ENCODE data around the gene NLE1.
"Not testable (repeated sequence)": the region's sequence is repeated elsewhere in the genome, so short reads cannot be mapped to it uniquely, and the experiment has no call there.

Gene NLE1

DNA sequence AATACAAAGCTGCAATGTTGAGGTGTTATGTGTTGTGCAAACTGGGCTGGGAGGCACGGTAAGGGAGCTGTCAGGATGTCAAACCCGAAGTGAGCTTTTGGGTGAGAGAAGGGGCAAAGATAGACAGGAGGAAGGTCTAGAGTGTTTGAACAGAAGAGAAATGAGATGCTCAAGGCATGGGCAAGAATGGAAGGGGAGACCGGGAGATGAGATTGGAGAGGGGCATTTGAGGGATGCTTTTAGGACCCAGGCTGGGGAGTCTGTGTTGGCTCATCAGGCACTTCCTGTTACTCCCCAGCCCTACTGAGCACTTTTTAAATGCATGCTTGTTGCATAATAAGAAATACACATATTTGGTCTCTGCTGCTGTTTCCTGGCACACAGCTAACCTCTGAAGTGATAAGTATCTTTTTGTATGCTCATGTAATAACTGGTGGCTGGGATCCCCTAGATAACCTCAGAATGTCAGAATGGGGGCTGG lies 19.2 kb upstream of the NLE1 start:
- DNase-seq: no peak

DNA sequence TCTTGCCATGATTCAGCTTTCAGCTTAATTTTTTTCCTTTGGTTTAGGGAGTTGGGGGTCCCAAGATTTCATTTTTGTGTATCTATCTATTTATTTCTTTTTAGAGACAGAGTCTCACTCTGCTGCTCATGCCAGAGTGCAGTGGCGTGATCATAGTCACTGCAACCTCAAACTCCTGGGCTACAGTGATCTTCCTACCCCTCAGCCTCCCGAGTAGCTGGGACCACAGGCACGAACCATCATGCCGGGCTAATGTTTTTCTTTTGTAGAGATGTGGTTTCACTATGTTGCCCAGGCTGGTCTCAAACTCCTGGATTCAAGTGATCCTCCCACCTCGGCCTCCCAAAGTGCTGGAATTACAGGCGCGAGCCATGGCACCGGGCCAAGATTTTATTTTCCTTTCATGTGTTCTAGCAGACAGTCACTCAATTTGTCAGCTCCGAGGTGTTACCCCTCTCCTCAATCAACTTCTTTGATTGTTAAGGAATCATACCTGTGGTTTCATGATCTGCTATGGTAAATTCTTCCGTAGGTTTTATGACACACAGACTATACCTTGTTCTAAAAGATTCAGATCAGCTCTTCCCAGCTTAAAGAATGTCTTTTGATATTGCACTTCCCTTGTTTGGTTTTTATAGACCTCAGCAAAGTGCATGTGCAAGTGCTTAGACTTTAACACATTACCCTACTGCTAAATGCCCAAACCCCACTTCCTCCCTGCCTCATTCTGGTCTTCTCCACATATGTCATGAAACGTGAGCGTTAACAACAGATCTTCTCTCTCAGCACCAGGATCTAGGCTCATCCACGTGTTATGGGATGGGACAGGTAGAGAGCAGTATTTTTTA lies 18.5 kb upstream of the NLE1 start:
- DNase-seq: peak; percentile 50

DNA sequence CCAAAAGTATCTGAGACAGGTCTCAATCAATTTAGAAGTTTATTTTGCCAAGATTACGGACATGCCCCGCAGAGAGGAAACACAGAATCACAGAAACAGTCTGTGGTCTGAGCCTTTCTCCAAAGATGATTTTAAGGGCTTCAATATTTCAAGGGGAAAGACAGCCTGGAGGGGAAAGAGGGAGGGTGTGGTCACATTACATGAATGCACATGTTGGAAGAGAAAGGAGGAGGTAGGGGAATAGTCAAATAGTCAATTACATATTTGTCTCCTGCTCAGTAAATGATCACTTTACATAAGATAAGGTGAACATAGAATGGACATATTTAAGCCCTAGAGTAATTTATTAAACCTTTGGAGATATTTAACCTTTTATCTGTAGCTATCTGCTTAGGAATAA lies 17.8 kb upstream of the NLE1 start:
- no peak for DNase-seq

DNA sequence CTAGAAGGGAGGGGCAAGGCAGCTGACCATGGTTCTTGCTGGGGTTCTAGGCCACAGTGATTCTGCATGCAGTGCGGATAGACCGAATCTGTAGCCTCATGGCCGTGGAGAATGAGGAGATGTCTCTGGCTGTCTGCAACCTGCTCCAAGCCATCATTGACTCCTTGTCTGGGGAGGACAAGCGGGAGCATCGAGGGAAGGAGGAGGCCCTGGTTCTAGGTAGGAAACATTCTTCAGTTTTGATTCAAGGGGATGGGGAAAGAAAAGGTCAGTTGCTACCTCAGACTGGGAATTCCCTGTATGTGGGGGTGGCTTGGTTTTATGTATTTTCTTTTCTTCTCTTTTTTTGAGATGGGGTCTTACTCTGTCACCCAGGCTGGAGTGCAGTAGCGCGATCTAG lies 13.1 kb upstream of the NLE1 start:
- no peak for DNase-seq

DNA sequence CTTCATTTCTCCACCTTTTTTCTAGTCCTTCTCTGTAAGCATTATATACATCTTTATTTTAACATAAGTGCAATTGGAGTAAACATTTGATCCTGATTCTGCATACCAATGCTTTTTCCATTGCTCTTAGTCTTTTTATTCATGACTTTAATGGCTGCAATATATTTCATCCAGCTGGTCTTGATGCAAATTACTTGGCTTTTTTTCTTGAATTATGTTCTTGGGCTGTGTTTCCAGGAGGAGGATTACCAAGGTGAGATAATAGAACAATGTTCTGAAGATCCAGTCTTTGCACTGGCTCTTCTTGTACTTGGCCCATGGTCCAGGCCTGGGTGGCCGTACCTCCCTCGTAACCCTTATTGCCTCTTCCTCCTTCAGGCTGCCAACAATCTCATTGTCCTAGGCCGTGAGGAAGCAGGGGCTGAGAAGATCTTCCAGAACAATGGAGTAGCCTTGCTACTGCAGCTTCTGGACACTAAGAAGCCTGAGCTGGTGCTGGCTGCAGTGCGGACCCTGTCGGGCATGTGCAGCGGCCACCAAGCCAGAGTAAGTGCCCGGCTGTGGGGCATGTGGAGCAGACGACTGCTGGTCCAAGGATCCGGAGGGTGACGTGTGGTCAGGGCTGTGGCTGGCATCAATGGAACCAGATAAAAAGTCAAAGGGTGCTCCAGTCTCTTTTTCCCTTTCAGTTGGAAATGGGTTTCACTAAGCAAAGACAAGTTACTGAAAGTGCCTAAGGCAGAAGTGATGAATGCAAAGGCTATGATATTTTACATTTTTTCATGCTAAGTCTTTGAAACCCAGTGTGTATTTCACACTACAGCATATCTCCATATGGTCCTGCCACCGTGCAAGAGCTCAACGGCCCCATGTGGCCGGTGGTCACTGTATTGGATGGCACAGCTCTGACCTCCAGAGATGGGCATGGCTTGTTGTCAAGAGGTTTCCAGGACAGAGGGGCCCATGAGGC lies 12.4 kb upstream of the NLE1 start:
- DNase-seq: no peak

DNA sequence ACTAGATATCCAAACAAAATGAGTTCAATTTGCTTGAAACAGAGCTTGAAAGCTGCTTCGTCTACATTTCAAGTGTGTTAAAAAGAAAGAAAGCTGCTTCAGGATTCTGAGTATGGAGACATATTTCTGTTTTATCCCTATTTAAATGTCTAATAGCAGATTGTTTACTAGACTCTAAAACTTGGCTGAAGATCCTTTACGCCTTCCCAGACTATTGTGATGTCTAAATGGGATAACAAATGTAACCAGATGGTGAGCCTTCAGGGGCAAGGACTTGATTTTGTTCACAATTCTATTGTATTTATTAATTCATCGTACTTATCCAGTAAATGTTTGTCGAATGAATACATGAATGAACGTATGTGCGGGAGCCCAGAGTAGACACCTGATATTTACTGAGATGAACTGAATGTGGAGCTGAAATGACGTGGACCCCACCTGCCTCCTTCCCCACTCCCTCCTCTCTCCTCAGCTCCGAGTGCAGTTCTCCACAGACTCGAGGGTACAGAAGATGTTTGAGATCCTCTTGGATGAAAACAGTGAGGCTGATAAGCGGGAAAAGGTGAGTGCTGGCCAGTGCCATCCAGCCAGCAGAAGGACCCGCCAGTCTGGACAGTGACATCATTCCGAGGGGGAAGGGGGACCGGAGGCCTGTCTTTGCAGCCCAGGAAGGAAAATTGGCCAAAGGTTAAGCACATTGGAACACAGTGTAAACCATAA lies 10.5 kb upstream of the NLE1 start:
- DNase-seq: no peak

DNA sequence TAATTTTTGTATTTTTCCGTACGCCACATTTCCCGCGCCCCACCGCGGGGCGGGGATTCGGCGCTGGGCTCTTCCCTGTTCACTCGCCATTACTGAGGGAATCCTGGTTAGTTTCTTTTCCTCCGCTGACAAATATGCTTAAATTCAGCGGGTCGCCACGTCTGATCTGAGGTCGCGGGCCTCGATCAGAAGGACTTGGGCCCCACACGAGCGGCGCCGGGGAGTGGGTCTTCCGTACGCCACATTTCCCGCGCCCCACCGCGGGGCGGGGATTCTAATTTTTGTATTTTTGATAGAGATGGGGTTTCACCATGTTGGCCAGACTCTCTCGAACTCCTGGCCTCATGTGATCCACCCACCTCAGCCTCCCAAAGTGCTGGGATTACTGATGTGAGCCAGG lies 9.0 kb upstream of the NLE1 start:
- DNase-seq: not testable (repeated sequence)

DNA sequence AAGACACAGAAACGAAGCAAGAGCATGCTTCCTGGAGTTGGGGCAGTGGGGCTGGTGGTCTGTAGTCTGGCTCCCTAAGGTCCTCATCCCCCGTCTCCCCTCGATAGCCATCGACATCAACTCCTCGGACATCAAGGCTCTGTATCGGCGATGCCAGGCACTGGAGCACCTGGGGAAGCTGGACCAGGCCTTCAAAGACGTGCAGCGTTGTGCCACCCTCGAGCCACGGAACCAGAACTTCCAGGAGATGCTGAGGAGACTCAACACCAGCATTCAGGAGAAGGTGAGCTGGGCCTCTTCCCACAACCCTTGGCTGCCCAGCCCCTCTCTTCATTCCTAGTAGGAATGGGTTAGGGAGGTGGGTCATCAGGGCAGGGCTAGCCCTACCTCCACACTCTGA lies 7.8 kb upstream of the NLE1 start:
- DNase-seq: no peak

DNA sequence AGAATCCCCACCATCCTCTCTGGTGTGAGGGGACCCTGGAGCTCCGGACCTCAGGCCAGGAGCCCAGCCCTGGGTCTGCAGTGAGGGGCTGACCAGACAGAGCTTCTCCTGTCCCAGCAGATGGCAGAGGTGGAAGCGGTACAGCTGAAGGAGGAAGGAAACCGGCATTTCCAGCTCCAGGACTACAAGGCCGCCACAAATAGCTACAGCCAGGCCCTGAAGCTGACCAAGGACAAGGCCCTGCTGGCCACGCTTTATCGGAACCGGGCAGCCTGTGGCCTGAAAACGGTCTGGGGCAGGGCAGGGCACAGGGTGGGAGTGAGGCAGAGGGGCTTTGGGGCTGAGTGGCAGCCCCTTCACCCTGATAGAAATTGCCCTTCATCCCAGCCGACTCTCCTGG lies 6.0 kb upstream of the NLE1 start:
- DNase-seq: no peak

DNA sequence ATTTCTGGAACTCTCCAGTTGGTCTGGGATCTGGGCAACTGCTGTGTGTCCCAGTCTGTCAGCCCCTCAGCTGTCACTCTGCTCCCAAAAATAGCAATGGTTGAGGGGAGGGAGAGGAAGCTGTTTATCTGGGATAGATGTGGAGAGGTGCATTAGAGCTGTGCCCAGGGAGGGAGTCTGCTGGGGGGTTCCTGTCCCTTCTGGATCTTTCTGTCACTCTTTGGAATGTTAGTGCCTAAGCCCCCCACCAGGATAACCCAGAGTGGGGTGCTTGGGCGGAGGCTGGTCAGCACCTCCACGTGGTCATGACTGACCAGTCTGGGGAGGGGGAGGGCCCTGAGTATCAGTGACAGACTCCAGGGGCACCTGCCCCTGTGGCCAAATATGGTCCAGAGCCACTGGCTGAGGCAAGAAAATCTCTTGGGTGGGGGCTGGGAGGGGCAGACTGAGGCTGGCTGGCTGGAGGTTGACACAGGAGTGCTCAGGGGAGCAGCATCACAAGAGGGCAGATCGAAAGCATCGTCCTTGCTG lies 5.3 kb upstream of the NLE1 start, which contains the start of gene UNC45B:
TSS of gene UNC45B (plus strand) at position 443 of the 531 bp plus-strand sequence. CDS start 447 bp downstream, outside the sequence.
- no peak for DNase-seq

DNA sequence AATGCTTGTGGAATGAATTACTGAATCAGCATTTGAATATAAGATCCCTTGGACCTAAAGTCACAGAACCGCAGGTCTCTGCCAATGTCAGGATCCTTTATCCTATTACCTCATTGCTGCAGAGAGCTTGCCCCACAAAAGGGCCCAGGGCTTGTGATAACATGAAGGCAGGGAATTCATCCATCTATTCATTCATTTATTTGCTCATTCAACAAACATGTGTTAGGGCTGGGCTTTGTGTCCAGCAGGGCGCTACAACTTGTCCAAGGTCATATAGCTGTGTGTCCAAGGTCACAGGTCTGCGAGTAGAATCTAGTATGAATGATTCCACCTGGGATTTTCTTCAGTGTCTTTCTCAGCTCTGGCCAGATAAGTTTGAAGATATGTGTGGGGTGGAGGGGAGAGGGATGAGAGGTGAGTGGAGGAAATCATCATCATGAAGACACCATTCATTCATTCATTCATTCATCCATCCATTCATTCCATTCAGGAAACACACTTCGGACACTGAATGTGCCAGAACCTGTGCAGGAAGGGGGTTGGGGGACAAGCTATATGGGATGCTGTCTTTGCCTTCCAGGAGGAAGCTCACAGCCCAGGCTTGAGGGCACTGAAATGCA lies 4.2 kb upstream of the NLE1 start:
- DNase-seq: no peak

DNA sequence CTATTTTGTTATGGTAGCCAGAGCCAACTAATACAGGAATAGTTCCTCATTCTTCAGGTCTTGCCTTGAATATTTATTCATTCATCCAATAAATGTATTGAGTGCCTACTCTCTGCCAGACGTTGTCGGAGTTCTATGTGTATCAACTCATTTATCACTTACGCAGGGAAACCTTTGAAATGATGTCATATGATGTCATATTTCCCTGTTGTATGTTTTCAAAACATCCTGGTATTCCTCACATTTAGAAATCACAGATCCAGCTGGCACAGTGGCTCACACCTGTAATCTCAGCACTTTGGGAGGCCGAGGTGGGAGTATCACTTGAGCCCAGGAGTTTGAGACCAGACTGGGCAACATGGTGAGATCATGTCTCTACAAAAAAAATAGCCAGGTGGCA lies 2.7 kb upstream of the NLE1 start:
- DNase-seq: no peak

DNA sequence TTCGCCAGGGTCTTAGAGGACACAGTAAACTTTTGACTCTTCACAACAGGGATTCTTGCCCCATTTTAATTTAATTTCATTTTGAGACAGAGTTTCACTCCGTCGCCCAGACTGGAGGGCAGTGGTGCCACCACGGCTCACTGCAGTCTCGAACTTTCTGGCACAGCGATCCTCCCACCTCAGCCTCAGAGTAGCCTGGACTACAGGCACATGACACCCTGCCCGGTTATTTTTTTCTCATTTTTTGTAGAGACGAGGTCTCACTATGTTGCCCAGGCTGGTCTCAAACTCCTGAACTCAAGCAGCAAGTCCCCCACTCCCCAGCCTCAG lies 329 bp upstream of the NLE1 start:
- no peak for DNase-seq

DNA sequence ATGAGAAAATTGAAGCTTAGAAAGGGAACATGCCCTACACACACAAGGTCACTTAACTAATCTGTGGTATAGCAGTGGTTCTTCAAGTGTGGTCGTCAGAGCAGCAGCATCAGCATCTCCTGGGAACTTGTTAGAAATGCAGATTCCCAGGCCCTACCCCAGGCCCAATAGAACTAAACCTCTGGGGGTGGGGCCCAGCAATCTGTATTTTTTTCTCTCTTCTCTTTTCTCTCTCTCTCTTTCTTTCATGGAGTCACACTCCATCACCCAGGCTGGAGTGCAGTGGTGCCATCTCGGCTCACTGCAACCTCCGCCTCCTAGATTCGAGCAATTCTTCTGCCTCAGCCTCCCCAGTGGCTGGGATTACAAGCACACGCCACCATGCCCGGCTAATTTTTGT lies 3.9 kb downstream of the NLE1 start:
- DNase-seq: no peak

DNA sequence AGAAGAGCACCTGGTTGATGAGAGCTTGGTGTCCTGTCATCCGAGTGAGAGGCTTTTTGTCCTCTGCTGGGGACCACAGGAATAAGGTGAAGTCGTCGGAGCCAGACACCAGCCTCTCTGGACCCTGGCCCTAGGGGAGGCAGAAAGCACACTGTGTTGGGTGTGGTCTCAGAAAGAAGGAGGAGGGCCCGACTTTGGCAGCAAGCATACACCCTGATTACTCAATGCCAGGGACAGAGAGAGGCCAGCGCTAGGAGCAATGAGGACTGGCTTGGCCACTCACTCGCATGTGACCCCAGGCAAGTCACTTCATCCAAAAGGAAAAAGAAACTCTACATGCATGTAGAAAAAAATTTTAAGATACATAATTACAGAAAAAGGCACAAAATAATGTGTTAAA lies 6.8 kb downstream of the NLE1 start:
- DNase-seq: no peak

DNA sequence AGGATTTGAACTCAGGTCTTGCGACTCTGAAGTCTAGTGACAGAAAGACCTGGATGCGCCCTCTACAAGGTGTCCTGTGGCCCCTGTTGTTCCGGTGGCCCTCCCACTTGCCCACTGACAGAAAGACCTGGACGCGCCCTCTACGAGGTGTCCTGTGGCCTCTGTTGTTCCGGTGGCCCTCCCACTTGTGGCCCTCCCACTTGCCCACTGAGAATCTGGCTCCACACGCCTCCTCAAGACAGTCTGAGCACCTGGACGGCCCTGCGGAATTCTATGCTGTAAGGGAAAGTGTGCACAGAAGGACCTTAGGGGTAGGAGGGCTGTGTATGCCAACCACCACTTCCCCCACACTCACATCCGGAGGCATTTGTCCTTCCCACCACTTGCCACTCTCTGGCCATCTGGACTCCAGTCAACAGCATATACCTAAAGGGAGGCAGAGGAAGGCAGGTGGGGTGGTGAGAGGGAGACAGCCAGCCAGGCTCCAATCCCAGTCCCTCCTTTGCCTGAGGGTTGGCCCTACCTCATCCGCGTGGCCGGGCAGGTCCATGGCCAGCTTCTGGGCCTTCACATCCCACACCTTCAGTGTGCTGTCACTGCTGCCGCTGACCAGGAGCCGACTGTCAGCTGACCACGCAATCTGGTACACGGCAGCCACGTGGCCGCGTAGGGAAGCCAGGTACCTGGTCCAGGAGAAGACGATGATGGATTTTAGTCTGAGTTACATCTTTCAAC lies 9.1 kb downstream of the NLE1 start:
- no peak for DNase-seq

DNA sequence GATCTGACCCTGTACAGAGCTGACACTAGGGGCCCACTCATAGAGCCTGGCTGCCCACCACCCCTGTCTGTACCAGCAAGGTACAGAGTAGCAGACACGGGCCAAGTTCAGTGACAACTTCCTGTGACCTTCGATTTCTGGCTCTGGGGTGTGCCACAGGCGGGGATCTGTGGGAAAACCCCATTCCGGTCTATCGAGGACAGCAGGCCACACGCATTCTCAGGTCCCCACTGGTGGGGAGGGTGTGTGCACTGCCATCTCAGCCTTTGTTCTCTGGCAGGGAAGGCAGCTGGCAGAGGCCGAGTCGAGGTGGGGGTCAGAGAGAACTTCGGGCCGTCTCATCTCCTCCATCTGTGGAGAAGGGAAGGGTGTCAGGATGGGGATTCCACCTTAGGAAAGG lies 10.0 kb downstream of the NLE1 start:
- no peak for DNase-seq

DNA sequence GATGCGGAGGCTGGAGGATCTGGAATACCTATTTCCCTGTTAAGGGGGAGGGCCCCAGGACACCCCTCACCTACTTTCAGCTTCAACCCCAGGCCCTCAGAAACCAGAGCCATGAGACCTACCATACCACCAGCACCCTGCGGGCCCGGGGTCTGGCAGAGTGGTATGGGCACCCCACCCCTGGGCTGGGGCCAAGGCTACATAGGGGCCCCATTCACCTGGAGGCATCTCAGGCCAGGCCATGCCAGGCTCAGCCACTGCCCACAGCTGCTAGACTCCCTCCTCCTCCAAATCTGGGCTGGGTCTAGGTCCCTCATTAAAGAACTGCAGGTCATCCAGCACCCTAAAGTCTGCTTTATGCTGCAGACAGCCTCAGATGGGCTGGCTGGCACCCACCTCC lies 11.7 kb downstream of the NLE1 start:
- DNase-seq: no peak

DNA sequence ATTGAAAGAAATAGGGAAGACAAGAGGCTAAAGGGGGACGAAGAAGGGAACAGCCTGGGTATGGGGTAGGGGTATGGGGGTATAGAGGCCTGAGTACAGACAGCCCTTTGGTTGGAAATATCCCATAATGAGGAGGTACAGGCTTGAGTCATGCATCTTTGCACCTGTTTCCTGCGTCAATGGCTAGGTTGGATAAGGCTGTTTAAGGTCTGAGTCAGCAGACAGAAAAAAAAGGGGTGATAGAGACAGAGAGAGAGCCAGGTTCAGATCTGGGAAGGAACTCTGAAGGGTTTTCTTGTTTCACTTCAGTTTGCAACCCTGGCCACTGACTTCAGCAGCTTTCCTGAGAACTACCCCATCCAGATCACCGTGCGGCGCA lies 12.1 kb downstream of the NLE1 start:
- no peak for DNase-seq

DNA sequence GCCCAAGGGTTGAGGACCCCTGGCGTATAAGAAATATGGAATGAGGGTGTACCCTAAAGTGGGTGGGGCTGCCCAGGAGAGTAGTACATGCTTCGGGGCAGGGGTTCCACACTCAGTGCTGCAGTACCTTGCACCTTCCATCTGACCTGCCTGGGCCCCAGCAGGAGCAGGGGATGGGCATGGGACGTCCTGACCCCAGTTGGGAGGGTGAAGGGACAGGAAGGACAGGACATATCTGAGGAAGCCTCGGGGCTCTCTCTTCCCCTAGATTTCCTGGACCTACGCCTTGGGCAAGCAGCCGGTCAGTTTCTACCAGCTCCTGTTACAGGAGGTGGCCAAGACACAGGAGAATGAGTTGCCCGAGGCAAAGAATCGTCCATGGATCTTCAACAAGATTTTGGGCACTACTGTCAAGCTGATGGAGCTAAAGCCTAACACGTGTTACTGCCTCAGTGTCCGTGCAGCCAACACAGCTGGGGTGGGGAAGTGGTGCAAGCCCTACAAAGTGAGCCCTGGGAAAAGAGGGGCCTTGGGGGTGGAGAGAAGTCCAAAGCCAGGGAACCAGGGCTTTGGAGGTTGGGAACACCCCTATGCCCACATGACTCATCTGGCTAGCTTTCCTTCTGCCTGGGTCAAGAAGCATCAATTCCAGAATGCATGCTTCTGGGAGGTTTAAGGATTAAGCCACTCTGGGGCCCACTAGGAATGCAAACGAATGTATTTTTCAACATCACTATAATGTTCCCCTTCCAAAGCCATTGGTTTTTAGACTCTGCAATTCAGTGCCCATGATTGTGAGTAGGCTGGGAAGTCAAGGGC lies 12.7 kb downstream of the NLE1 start:
- DNase-seq: no peak
